CD4-positive, alpha-beta T cell (primary cell): ENCODE measurements around the gene TLE1. TPM values are rescaled to one million over a fixed set of nuclear protein-coding genes. Genes with fewer than 3 reads are reported as not detected.

Experiments
- ATAC-seq: fragments of 200-7000 bp; cut with Tn5 transposase; one replicate; pipeline ENCODE4 v1.10.0; 2022; ENCODE audit warnings: mild to moderate bottlenecking; ENCODE audit not compliant: poor library complexity
- CTCF ChIA-PET: fragments of 350-600 bp; sonication (Branson Sonifier 250); formaldehyde crosslinking; loops from one replicate; lab custom pipeline; 2021; ENCODE audit warnings: antibody characterized with exemption, inconsistent platforms; lab: Charles Lee
- POLR2A ChIA-PET: fragments of 350-600 bp; sonication (Branson Sonifier 250); formaldehyde crosslinking; loops from one replicate; lab custom pipeline; 2021; ENCODE audit warnings: antibody characterized with exemption, inconsistent platforms; lab: Charles Lee
- DNase-seq, 14 experiments: peaks; one replicate each; pipeline ENCODE4 v3.0.0-alpha.2; 2013 to 2020; ENCODE audit warnings: mixed read lengths in 2 of 14
- H3K27ac ChIP-seq, 2 donors: one replicate each; pipeline versions ENCODE4 v1.5.1 to v1.7.0; 2013; ENCODE audit warnings: low read length in 2 of 2, low read depth in 1 of 2, mild to moderate bottlenecking in 1 of 2
- H3K27me3 ChIP-seq, 2 experiments: 1 replicate in 1 of 2; 2 replicates in 1 of 2; pipeline versions ENCODE4 v1.6.1 to v1.7.0; 2013; ENCODE audit warnings: low read length in 2 of 2, control low read depth in 1 of 2, mild to moderate bottlenecking in 1 of 2, moderate library complexity in 1 of 2; ENCODE audit not compliant: insufficient read depth in 2 of 2, control insufficient read depth in 1 of 2
- H3K36me3 ChIP-seq: one replicate; pipeline ENCODE4 v1.6.1; 2013; ENCODE audit warnings: low read length, control low read depth; ENCODE audit not compliant: insufficient read depth
- H3K4me1 ChIP-seq: one replicate; pipeline ENCODE4 v1.6.1; 2013; ENCODE audit warnings: low read length, control low read depth; ENCODE audit not compliant: insufficient read depth
- H3K4me3 ChIP-seq: one replicate; pipeline ENCODE4 v1.5.1; 2013; ENCODE audit warnings: mild to moderate bottlenecking, low read length, moderate library complexity
- H3K9me3 ChIP-seq, 2 experiments: 1 replicate in 1 of 2; 2 replicates in 1 of 2; pipeline versions ENCODE4 v1.6.1 to v1.7.0; 2013; ENCODE audit warnings: low read length in 2 of 2, mild to moderate bottlenecking in 2 of 2, control low read depth in 1 of 2, moderate library complexity in 1 of 2; ENCODE audit not compliant: control insufficient read depth in 1 of 2, insufficient read depth in 1 of 2
- H3K27ac Mint-ChIP-seq: one replicate; pipeline ENCODE4 v1.8.0; 2020; ENCODE audit warnings: mixed read lengths
- H3K27me3 Mint-ChIP-seq: one replicate; pipeline ENCODE4 v1.8.0; 2021; ENCODE audit warnings: mixed read lengths
- H3K36me3 Mint-ChIP-seq: one replicate; pipeline ENCODE4 v1.8.0; 2021; ENCODE audit warnings: low read depth, mixed read lengths
- H3K4me1 Mint-ChIP-seq: one replicate; pipeline ENCODE4 v1.8.0; 2021; ENCODE audit warnings: low read depth, mixed read lengths
- H3K4me3 Mint-ChIP-seq: one replicate; pipeline ENCODE4 v1.8.0; 2020; ENCODE audit warnings: mild to moderate bottlenecking, mixed read lengths
- H3K9me3 Mint-ChIP-seq: one replicate; pipeline ENCODE4 v1.8.0; 2020; ENCODE audit warnings: mixed read lengths
- intact Hi-C, 2 experiments: fragments of 100-400 bp; cut with DNase I in 1 of 2; cut with micrococcal nuclease in 1 of 2; formaldehyde crosslinking; loops; one replicate each; pipeline versions ENCODE4 v1.15.1 to v1.9.0; 2023 to 2025; cut with DNase I, micrococcal nuclease
- total RNA-seq, 174 experiments: library from RNA in 2 of 174; stranded (reverse) in 2 of 174; gene quantifications; one replicate each; pipeline ENCODE4 v1.2.3 and lab custom pipeline; 2021 to 2026
- TF ChIP-seq, protein P1 (sequence below): fragments of 200-600 bp; IDR thresholded peaks from one replicate; pipeline ENCODE4 v1.8.0; 2022; ENCODE audit warnings: antibody characterized with exemption, mild to moderate bottlenecking

TLE1 gene
- total RNA-seq, 2 experiments from 2014 or later = 3.4 to 3.5 TPM

DNA sequence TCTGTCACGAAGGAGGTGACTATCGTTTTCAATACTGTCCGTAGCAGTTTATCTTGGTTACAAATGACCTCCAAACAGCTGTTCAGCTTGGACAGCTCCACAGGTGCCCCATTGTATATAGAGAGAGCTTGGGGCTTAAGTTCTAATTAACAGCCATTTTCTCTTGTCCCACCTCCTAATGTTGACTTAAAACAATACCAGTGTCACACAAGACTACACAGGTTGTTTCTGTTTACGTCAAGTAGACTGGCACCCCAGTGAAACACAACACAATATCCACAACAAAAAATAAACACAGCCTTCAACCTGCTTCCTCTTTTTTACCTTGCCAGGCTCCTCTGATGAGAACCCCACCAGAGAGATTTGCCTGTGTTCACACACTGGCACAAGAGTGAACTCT is 39.8 kb upstream of the TLE1 start:
- Mint-ChIP-seq H3K27ac (no peak overlapping the region), H3K4me1 (no peaks in the 10 kb centered on the region), H3K9me3 (no peaks in the 10 kb centered on the region), H3K36me3 (no peaks in the 10 kb centered on the region), H3K4me3 (no peak overlapping the region), H3K27me3 (no peaks in the 10 kb centered on the region)
- H3K27ac ChIP-seq = no peak overlapping the region
- H3K4me3 ChIP-seq = no peak overlapping the region
- CTCF ChIA-PET = no interaction called here
- no peak for ATAC-seq
- intact Hi-C loops = no loop called here
- H3K27me3 ChIP-seq = no peaks in the 10 kb centered on the region
- TF ChIP-seq, protein P1, sequence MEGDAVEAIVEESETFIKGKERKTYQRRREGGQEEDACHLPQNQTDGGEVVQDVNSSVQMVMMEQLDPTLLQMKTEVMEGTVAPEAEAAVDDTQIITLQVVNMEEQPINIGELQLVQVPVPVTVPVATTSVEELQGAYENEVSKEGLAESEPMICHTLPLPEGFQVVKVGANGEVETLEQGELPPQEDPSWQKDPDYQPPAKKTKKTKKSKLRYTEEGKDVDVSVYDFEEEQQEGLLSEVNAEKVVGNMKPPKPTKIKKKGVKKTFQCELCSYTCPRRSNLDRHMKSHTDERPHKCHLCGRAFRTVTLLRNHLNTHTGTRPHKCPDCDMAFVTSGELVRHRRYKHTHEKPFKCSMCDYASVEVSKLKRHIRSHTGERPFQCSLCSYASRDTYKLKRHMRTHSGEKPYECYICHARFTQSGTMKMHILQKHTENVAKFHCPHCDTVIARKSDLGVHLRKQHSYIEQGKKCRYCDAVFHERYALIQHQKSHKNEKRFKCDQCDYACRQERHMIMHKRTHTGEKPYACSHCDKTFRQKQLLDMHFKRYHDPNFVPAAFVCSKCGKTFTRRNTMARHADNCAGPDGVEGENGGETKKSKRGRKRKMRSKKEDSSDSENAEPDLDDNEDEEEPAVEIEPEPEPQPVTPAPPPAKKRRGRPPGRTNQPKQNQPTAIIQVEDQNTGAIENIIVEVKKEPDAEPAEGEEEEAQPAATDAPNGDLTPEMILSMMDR = no peak
- no peak for DNase-seq
- POLR2A ChIA-PET = no interaction called here
- no peaks in the 10 kb centered on the region for H3K36me3 ChIP-seq
- no peaks in the 10 kb centered on the region for H3K4me1 ChIP-seq
- H3K9me3 ChIP-seq = peaks cover 0 to 3% of the 10 kb centered on the region in 2 experiments

DNA sequence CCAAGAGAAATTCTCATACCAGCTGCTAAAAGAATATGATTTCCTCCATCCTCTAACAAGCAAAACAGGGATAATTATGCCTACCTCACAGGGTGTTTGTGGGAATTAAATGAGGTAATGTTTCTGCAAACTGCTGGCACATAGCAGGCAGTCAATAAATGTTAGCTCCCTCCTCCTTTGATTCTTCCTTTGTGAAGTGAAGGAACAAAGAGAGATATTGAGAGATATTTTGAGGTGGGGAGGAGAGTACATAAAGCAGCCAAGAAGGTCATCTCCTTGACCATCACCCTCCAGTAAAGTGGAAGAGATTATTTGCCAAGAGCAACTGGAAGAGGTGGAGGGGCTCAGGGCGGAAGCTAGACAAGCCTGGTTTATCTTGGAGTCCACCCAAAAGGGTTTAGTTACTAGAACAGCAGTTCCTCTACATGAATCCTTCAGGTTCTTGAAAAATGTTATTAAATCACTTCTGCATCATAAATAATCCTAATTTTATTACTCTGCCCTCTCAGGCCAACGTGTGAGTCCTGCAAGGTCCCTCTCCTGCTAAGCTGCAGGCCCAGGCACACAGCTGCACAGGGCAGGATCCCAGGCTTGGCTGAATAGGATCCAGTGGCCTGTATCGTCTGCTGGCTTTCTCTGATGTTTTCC is 35.0 kb upstream of the TLE1 start:
- no peak for ATAC-seq
- Mint-ChIP-seq H3K9me3 (no peaks in the 10 kb centered on the region), H3K4me3 (no peak overlapping the region)

DNA sequence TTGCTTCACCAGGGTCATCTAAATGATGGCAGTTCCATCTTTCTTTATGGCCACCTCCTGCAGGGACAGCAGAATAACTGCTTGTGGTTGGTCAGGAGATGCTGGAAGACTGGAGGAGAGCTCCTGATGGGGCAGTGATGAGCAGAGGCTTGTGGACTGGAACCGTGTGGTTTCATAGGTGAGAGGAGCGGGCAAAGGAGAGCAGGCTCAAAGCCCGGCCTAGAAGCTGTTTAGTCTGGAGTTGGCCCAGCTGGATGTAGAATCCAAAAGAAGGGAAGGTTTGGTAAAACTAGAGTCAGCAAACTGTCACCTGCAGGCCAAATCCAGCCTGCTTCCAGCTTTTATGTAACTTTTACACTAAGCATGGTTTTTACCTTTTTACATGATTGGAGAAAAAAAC is 32.9 kb upstream of the TLE1 start:
- Mint-ChIP-seq H3K4me1 (no peaks in the 10 kb centered on the region), H3K9me3 (no peaks in the 10 kb centered on the region), H3K4me3 (no peak overlapping the region), H3K36me3 (no peaks in the 10 kb centered on the region), H3K27ac (no peak overlapping the region), H3K27me3 (no peaks in the 10 kb centered on the region)
- DNase-seq (no peak), ATAC-seq (no peak)
- Histone ChIP-seq H3K9me3 (peaks cover 0 to 7% of the 10 kb centered on the region in 2 experiments), H3K4me1 (no peaks in the 10 kb centered on the region), H3K27me3 (no peaks in the 10 kb centered on the region), H3K27ac (no peak overlapping the region), H3K36me3 (no peaks in the 10 kb centered on the region), H3K4me3 (no peak overlapping the region)
- ChIA-PET CTCF (no interaction called here), POLR2A (no interaction called here)
- intact Hi-C loops = no loop called here
- TF ChIP-seq, protein P1 = no peak

More for the DNA sequence above, 35.0 kb upstream of the TLE1 start:
- no peaks in the 10 kb centered on the region for H3K4me1 ChIP-seq
- TF ChIP-seq, protein P1 = no peak
- Mint-ChIP-seq H3K36me3 (no peaks in the 10 kb centered on the region), H3K4me1 (no peaks in the 10 kb centered on the region), H3K27me3 (no peaks in the 10 kb centered on the region), H3K27ac (no peak overlapping the region)
- H3K9me3 ChIP-seq = peaks cover 0 to 10% of the 10 kb centered on the region in 2 experiments
- CTCF ChIA-PET = no interaction called here
- H3K36me3 ChIP-seq = no peaks in the 10 kb centered on the region
- H3K27ac ChIP-seq = no peak overlapping the region
- DNase-seq = no peak
- H3K27me3 ChIP-seq = no peaks in the 10 kb centered on the region
- POLR2A ChIA-PET = no interaction called here
- intact Hi-C loops = no loop called here
- H3K4me3 ChIP-seq = no peak overlapping the region
